ENCODE data around the gene CENPA. TPM values are rescaled to one million over a fixed set of nuclear protein-coding genes. Genes with fewer than 3 reads are reported as not detected.

CENPA gene
- total RNA-seq, 1 donor from 2014 or later: 4.1 TPM

Other genes with a start within 250 kb of the CENPA start
- not detected for gene CIB4, start 144.7 kb upstream of the CENPA start, total RNA-seq
- 0.49 TPM for gene KCNK3, start 93.3 kb upstream of the CENPA start, total RNA-seq
- 12.4 TPM for gene SLC35F6, start 21.8 kb upstream of the CENPA start, total RNA-seq
- 0.49 TPM for gene DPYSL5, start 62.1 kb downstream of the CENPA start, total RNA-seq
- gene MAPRE3, start 184.6 kb downstream of the CENPA start, total RNA-seq: 4.9 TPM
- gene TMEM214, start 246.9 kb downstream of the CENPA start, total RNA-seq: 30.8 TPM